GM18499 (cell line): ENCODE data around the gene NCAM1.
"Not testable (repeated sequence)": the region's sequence is repeated elsewhere in the genome, so short reads cannot be mapped to it uniquely, and the experiment has no call there.

Experiments used
- ATAC-seq: cut with Tn5 transposase; IDR thresholded peaks from one replicate; pipeline ENCODE4 v1.9.1; 2021; ENCODE audit warnings: moderate number of reproducible peaks; ENCODE audit not compliant: insufficient read depth, unreplicated experiment

The NCAM1 gene

GRCh38 chr11:113287801-113288200, 326.6 kb downstream of the NCAM1 start:
- ATAC-seq: no peak

GRCh38 chr11:113288286-113288863, 327.2 kb downstream of the NCAM1 start:
- ATAC-seq: no peak

GRCh38 chr11:113289431-113290187, 328.4 kb downstream of the NCAM1 start:
- ATAC-seq: no peak

DNA sequence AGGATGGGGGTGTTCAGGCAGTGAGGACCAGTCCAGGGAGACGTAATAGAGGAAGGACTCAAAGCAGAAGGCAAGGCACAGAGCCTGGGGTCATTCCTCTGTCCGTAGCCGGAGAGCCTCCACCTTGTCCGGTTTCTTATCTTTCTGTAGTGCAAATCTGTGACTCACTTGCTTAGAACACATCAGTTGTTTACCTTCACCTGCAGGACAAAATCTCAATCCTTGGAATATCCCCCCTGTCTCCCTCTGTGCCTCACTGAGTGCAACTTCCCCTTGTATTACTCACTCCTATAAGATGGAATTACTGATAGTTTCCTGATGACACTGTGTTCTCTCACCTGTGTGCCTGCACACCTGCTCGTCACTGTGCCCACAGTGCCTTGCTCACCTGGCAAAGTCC, 332.7 kb downstream of the NCAM1 start:
- ATAC-seq: no peak

DNA sequence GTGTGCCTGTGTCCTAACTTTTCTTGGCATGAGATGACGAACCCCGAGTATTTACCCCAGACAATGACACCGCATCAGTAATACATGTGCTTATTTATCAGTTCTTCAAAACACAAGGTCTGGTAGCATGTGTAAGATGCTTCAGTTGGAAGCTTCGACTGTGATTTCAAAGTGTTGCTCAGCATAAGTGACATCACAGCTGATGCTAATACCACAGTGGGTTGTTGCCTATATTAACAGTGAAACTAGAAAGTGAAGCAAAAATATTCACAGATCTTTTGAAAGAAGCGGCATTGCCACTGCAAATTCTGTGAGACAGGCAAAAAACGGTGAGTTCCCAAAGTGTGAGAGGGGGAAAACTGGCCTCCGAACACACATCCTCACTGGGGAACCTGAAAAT, 334.8 kb downstream of the NCAM1 start:
- ATAC-seq: no peak

- no peak for ATAC-seq
Observed at GRCh38 chr11:113296447-113297205, 335.4 kb downstream of the NCAM1 start.

- ATAC-seq: not testable (repeated sequence)
Observed at GRCh38 chr11:113298496-113298895, 337.3 kb downstream of the NCAM1 start.

DNA sequence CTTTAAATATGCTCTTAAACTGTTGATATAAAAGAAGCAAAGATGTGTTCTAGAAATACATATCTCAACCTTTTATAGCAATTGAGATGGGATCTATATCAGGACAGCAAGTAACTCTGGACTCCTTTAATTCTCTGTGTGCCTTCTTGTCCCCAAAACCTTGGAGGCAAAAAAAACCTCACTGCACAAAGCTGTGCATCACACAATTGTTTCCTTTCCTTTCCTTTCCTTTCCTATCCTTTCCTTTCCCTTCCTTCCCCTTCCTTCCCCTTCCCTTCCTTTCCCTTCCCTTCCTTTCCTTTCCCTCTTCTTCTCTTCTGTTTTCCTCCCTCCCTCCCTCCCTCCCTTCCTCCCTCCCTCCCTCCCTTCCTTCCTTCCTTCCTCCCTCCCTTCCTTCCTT, 343.7 kb downstream of the NCAM1 start:
- ATAC-seq: no peak

DNA sequence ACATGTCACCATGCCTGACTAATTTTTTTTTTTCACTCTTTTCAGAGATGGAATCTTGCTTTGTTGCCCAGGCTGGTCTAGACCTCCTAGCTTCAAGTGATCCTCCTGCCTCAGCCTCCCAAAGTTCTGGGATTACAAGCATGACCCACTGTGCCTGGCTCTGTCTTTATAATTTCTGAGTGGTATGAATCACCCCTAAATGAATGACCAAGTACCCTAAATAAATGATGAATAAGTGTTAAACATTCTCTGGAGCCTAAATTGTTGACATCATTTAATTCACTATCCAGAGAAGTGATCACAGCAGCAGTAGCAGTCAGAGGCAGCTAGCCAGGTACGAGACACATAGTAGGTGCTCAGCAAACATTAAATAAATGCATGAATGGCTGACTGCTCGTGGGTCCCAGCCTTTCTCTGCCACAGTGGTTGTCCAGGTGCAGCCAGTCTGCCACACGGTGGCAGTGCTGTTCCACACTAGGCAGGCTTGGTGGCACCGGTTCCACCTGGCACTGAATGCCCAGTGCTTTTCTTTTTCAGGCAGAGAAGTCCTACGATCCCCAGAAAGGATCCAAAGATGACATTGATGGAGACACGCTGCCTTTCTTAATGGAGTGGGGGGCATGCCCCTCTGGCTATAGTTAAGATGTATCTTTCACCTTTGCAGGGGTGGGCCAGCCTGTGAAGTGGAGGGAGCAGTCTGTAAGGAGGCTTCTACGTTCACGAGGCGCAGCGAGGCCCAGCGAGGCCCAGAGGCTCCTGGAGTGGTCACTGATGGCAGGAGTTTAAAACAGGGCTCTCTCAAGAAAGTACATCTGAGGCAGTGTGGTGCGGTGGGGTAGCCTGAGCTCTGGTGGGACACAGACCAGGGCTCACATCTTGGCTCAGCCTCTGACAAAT, 344.5 kb downstream of the NCAM1 start:
- ATAC-seq: no peak

DNA sequence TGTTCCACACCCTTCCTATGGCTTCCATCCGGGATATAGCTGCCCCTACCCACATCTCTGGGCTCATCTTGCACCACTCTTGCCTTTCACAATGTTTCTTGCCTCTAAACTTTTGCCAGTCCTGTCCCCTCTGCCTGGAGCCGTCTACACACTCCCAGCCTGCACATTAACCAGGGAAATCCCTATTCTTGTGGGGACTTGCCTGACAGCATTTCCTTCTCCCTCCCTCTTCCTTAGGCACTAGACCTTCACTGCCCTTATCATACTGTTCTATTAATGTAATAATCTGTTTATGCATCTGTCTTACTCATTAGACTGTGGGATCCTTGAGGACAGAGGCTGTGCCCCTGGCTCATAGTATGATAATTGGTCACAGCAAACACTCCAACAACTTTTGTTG, 347.4 kb downstream of the NCAM1 start:
- ATAC-seq: no peak

- ATAC-seq: no peak
Observed at GRCh38 chr11:113311536-113311935, 350.3 kb downstream of the NCAM1 start.

DNA sequence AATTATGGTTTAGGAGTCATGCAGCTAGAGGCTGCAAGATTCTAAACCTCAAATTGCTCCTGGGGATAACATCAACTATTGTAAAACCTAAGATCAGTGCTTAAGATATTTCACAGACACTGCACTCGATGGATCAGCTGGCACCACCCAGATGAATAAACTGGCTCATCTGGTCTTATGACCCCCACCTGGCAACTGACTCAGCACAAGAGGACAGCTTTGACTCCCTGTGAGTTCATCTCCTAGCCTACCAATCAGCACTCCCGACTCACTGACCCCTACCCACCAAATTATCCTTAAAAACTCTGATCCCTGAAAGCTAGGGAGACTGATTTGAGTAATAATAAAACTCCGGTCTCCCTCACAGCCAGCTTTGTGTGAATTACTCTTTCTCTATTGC, 352.4 kb downstream of the NCAM1 start:
- ATAC-seq: no peak

DNA sequence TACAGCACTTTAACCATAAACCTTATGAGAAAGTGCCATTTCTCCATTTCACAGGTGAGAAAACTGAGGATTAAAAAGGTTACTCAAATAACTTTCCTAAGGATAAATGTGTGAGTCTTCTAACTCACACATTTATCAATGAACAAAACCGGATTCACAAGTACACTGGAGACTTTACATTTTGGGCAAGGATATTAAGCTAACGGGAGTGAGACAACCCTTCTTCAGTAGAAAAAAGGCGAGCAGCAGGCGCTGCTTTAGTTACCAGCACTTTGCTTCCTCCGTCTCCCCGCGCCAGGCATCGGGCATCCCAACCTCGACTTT, 352.8 kb downstream of the NCAM1 start:
- no peak for ATAC-seq

- peak; percentile 82 for ATAC-seq
Observed at GRCh38 chr11:113314389-113315301, 353.4 kb downstream of the NCAM1 start, which contains the start of gene TTC12. TSS of gene TTC12 (plus strand) at chr11:113314583. CDS start at chr11:113316258, 1,675 bp downstream.

GRCh38 chr11:113315811-113316210, 354.6 kb downstream of the NCAM1 start:
- no peak for ATAC-seq

GRCh38 chr11:113316256-113316655, 355.0 kb downstream of the NCAM1 start:
- no peak for ATAC-seq

GRCh38 chr11:113317339-113317738, 356.1 kb downstream of the NCAM1 start:
- no peak for ATAC-seq

- no peak for ATAC-seq
Observed at GRCh38 chr11:113319085-113319484, 357.9 kb downstream of the NCAM1 start.

DNA sequence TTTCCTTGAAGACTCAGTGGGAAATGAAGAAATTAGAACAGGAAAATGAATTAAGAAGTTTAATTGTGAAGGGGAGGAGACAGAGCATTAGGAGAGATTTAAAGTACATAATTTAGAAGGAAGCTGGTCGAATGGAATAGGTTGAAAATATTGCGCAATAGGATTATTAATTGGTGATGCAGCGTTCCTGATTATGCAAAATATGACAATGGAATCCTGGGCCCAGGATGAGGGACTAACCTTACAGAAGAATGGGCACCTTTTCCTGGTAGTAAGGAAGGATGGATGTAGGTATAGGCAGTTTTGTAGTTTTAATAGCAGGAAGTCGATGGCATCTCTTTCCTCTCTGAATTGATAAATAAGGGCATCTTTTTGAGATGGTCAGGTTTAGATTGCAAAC, 360.9 kb downstream of the NCAM1 start:
- ATAC-seq: no peak
